Measurements from ENCODE around the gene ZNF664. TPM values are rescaled to one million over a fixed set of nuclear protein-coding genes. Genes with fewer than 3 reads are reported as not detected.
A peak's percentile ranks its signal among the peaks of the same experiment; 100 is the strongest.

ZNF664 gene
- total RNA-seq, 4 donors from 2014 or later: 58.5 to 76.4 (median 70.3) TPM

GRCh38 chr12:123997033-123997822 lies 24.2 kb downstream of the ZNF664 start:
- intact Hi-C loops (cut with DNase I): no loop called here
- 70% methylated on average over 6 of the region's 6 CpGs for WGBS
- DNase-seq (ENCODE audit: extremely low spot score): no peak

GRCh38 chr12:123997908-123998307 lies 24.9 kb downstream of the ZNF664 start:
- intact Hi-C loops (cut with DNase I): no loop called here
- TF ChIP-seq EP300 (IDR thresholded peaks at IDR 0.05) (no peak), CTCF (IDR thresholded peaks at IDR 0.05) (no peak), POLR2A (IDR thresholded peaks at IDR 0.05; ENCODE audit: low read depth) (no peak), POLR2AphosphoS5 (IDR thresholded peaks at IDR 0.05) (no peak)
- WGBS: 59% methylated on average over 5 of the region's 5 CpGs
- DNase-seq (ENCODE audit: extremely low spot score): no peak
- Histone ChIP-seq H3K27ac (replicated peaks in 1 of 4) (no peak overlapping the region), H3K4me3 (no peak overlapping the region), H3K9me3 (no peaks in the 10 kb centered on the region), H3K4me1 (peaks cover 8 to 43% (median 20%) of the 10 kb centered on the region in 4 donors), H3K27me3 (no peaks in the 10 kb centered on the region), H3K36me3 (peaks cover 0 to 37% (median 12%) of the 10 kb centered on the region in 4 donors)

More at GRCh38 chr12:123997033-123997822, 24.2 kb downstream of the ZNF664 start:
- H3K27ac ChIP-seq (replicated peaks in 1 of 4): peak overlapping the region in 1 of 4 donors; percentile 7
- H3K9me3 ChIP-seq: no peaks in the 10 kb centered on the region
- TF ChIP-seq CTCF (IDR thresholded peaks at IDR 0.05): no peak
- TF ChIP-seq POLR2A (IDR thresholded peaks at IDR 0.05; ENCODE audit: low read depth): no peak
- no peaks in the 10 kb centered on the region for H3K27me3 ChIP-seq
- no peak overlapping the region for H3K4me3 ChIP-seq
- H3K36me3 ChIP-seq: peaks cover 0 to 44% (median 12%) of the 10 kb centered on the region in 4 donors
- peaks cover 8 to 46% (median 20%) of the 10 kb centered on the region in 4 donors for H3K4me1 ChIP-seq

GRCh38 chr12:123998344-123998990 lies 25.5 kb downstream of the ZNF664 start:
- H3K27ac ChIP-seq (replicated peaks in 1 of 4): no peak overlapping the region
- H3K4me3 ChIP-seq: no peak overlapping the region
- WGBS: 78% methylated on average over 2 of the region's 2 CpGs
- no peak for TF ChIP-seq POLR2AphosphoS5 (IDR thresholded peaks at IDR 0.05)
- TF ChIP-seq CTCF (IDR thresholded peaks at IDR 0.05): no peak
- TF ChIP-seq EP300 (IDR thresholded peaks at IDR 0.05): no peak
- TF ChIP-seq POLR2A (IDR thresholded peaks at IDR 0.05; ENCODE audit: low read depth): no peak
- intact Hi-C loops (cut with DNase I): no loop called here
- H3K36me3 ChIP-seq: peaks cover 0 to 34% (median 10%) of the 10 kb centered on the region in 4 donors
- no peaks in the 10 kb centered on the region for H3K27me3 ChIP-seq
- H3K9me3 ChIP-seq: no peaks in the 10 kb centered on the region
- no peak for DNase-seq (ENCODE audit: extremely low spot score)
- peaks cover 8 to 37% (median 20%) of the 10 kb centered on the region in 4 donors for H3K4me1 ChIP-seq

- peaks cover 12 to 34% (median 25%) of the 10 kb centered on the region in 4 donors for H3K4me1 ChIP-seq
- DNase-seq (ENCODE audit: extremely low spot score): no peak
- no peak for TF ChIP-seq POLR2AphosphoS5 (IDR thresholded peaks at IDR 0.05)
- TF ChIP-seq POLR2A (IDR thresholded peaks at IDR 0.05; ENCODE audit: low read depth): no peak
- TF ChIP-seq EP300 (IDR thresholded peaks at IDR 0.05): no peak
- TF ChIP-seq CTCF (IDR thresholded peaks at IDR 0.05): no peak
- no peaks in the 10 kb centered on the region for H3K9me3 ChIP-seq
- intact Hi-C loops (cut with DNase I): no loop called here
- H3K36me3 ChIP-seq: peaks cover 0 to 40% (median 10%) of the 10 kb centered on the region in 4 donors
- H3K27me3 ChIP-seq: no peaks in the 10 kb centered on the region
- 92% methylated on average over 2 of the region's 2 CpGs for WGBS
- no peak overlapping the region for H3K27ac ChIP-seq (replicated peaks in 1 of 4)
- no peak overlapping the region for H3K4me3 ChIP-seq
These were observed 26.0 kb downstream of the ZNF664 start for GRCh38 chr12:123998991-123999359.
